GM10248 (cell line): ENCODE results near the gene PDS5B.
"Not testable (repeated sequence)": the region's sequence is repeated elsewhere in the genome, so short reads cannot be mapped to it uniquely, and the experiment has no call there.

Source experiments
- CTCF ChIA-PET: fragments of 300-600 bp; sonication (Branson Sonifier 250); formaldehyde crosslinking; extraction: SDS; loops from one replicate; lab custom pipeline; 2021; ENCODE audit warnings: antibody characterized with exemption; lab: Yijun Ruan, JAX
- POLR2A ChIA-PET: fragments of 350-650 bp; sonication (Branson Sonifier 250); formaldehyde crosslinking; extraction: SDS; loops from one replicate; lab custom pipeline; 2020; ENCODE audit warnings: antibody characterized with exemption; lab: Yijun Ruan, JAX
- DNase-seq: peaks from one replicate; pipeline ENCODE4 v3.0.0; 2012; ENCODE audit errors: extremely low spot score
- CTCF ChIP-seq: IDR thresholded peaks from 2 replicates; pipeline ENCODE4 v1.5.1; 2012; ENCODE audit warnings: mild to moderate bottlenecking, low read depth; ENCODE audit errors: extremely low read depth, missing control alignments, control extremely low read depth

The PDS5B gene

GRCh38 chr13:32687275-32687674 lies 101.0 kb downstream of the PDS5B start:
- POLR2A ChIA-PET = no interaction called here
- CTCF ChIA-PET = interaction anchor here (1.2 kb wide), 1 partner anchor 19 kb away, joined by 4 read pairs; no protein-coding TSS in a partner anchor
- no peak for DNase-seq
- no peak for TF ChIP-seq CTCF

- CTCF ChIA-PET = interaction anchor here (1.0 to 1.7 kb wide), 4 partner anchors 13 to 42 kb away, joined by 3 to 4 read pairs (median 4); no protein-coding TSS in a partner anchor
- DNase-seq = no peak
These were observed 109.5 kb downstream of the PDS5B start for GRCh38 chr13:32695602-32696250.

GRCh38 chr13:32707471-32707870 lies 121.2 kb downstream of the PDS5B start:
- no peak for DNase-seq
- CTCF ChIA-PET = interaction anchor here (1.1 to 1.7 kb wide), 4 partner anchors 11 to 37 kb away, joined by 3 to 4 read pairs (median 4); no protein-coding TSS in a partner anchor
- TF ChIP-seq CTCF = no peak
- POLR2A ChIA-PET = no interaction called here

More at GRCh38 chr13:32695602-32696250, 109.5 kb downstream of the PDS5B start:
- no peak for TF ChIP-seq CTCF
- POLR2A ChIA-PET = no interaction called here

GRCh38 chr13:32713397-32713796 lies 127.1 kb downstream of the PDS5B start:
- ChIA-PET POLR2A (no interaction called here), CTCF (interaction anchor here (1.3 kb wide), 1 partner anchor 127 kb away, joined by 5 read pairs; the partner anchor contains the start of gene PDS5B)
- DNase-seq = no peak
- no peak for TF ChIP-seq CTCF

GRCh38 chr13:32716201-32716600 lies 129.9 kb downstream of the PDS5B start:
- CTCF ChIA-PET, DNase-seq, POLR2A ChIA-PET: not testable (repeated sequence)

- no peak for DNase-seq
- TF ChIP-seq CTCF = no peak
- ChIA-PET CTCF (no interaction called here), POLR2A (no interaction called here)
These were observed 133.8 kb downstream of the PDS5B start for GRCh38 chr13:32720026-32720425.

GRCh38 chr13:32721131-32722034 lies 135.1 kb downstream of the PDS5B start:
- CTCF ChIA-PET, POLR2A ChIA-PET: not testable (repeated sequence)

More at GRCh38 chr13:32721131-32722034, 135.1 kb downstream of the PDS5B start:
- not testable (repeated sequence) for DNase-seq
